Right ventricle myocardium inferior (tissue), 1 donor: ENCODE measurements around the gene TMEM37. TPM values are rescaled to one million over a fixed set of nuclear protein-coding genes. Genes with fewer than 3 reads are reported as not detected.

Experiments used
- ATAC-seq: fragments of 200-7000 bp; cut with Tn5 transposase; one replicate; pipeline ENCODE4 v1.9.1; 2020; ENCODE audit warnings: mild to moderate bottlenecking, moderate library complexity
- DNase-seq: peaks from one replicate; pipeline ENCODE4 v3.0.0; 2021; ENCODE audit errors: missing footprints
- intact Hi-C: fragments of 100-400 bp; cut with DNase I; formaldehyde crosslinking; loops from one replicate; pipeline ENCODE4 v1.11.0; 2022
- total RNA-seq: library from RNA; stranded (reverse); fragmentation: NEBNext Ultra II Directional; extraction: Animal tissue kit (Norgen Biotek cat#: 25700); gene quantifications from one replicate; pipeline ENCODE4 v1.2.1, GENCODE V29; 2021
- donor health status: DM: no; HTN: yes; CAD: no; lungs with severe emphysema.

Gene TMEM37
- total RNA-seq, 1 donor from 2014 or later, result 4.5 TPM

DNA sequence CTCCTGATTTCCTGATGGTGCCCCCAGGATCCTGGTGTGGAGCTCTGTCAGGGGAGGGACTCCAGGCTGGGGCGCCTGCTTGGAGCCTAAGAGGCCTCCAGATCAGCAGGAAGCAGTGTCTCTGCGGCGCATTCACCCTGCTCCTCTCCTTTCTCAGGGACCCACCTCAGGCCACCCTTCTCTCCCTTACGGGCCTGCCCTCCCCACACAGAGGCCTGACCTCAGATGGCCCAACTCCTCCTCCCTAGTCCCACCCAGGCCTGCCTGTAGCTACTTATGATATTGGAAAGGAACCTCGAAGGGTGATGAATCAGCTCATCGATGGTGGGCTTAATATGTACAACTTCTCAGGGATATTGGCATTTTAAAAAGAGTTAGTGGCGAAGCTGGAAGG, 10.6 kb downstream of the TMEM37 start:
- intact Hi-C loops, result no loop called here
- no peak for DNase-seq
- no peak for ATAC-seq

GRCh38 chr2:119442850-119443249, 11.2 kb downstream of the TMEM37 start:
- no peak for DNase-seq
- intact Hi-C loops, result no loop called here
- ATAC-seq, result no peak

DNA sequence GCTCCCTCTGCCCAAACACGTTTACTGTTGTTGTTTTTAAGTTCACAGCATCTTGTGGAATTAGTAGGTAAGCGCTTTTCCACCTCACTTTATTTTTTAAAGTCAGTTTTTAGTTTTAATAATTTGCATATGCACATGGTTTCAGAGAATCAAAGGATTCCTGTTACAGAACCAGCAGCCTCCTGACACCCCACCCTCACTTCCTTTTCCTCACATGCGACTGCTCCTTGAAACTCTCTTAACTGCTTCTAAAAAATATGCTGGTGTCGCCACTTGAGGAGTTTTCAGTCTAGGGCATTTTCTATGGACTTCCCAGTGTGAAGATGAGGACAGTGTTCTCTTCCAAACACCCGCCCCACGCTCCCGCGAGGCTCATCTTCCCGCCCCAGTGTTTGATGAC, 14.4 kb downstream of the TMEM37 start:
- DNase-seq (no peak), ATAC-seq (no peak)
- intact Hi-C loops, result no loop called here

- DNase-seq, result no peak
- intact Hi-C loops, result no loop called here
- ATAC-seq, result no peak
These were observed 16.9 kb downstream of the TMEM37 start for GRCh38 chr2:119448427-119449141.

DNA sequence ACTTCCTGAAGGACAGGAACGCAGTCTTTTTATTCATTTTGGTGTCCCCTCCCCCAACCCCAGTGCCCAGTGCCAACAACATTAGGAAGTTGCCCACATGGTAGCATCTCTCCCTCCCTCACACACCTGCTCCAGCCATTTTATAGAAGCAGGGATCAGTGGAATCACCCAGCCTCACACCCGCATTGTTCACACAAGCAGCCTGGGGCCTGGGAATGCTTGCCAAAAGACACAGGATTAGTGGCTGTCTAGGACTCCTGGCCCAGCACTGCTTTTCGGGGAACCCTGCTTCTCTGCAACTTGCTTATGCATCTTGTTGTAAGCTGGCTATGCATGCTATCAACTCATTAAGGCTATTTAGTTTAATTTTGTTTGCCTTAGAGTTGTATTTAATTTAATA, 17.9 kb downstream of the TMEM37 start:
- DNase-seq (no peak), ATAC-seq (no peak)
- intact Hi-C loops, result no loop called here

GRCh38 chr2:119451336-119452050, 19.8 kb downstream of the TMEM37 start:
- intact Hi-C loops, result no loop called here
- DNase-seq, result no peak
- ATAC-seq, result no peak

GRCh38 chr2:119453972-119454593, 22.4 kb downstream of the TMEM37 start:
- intact Hi-C loops, result no loop called here
- no peak for ATAC-seq

DNA sequence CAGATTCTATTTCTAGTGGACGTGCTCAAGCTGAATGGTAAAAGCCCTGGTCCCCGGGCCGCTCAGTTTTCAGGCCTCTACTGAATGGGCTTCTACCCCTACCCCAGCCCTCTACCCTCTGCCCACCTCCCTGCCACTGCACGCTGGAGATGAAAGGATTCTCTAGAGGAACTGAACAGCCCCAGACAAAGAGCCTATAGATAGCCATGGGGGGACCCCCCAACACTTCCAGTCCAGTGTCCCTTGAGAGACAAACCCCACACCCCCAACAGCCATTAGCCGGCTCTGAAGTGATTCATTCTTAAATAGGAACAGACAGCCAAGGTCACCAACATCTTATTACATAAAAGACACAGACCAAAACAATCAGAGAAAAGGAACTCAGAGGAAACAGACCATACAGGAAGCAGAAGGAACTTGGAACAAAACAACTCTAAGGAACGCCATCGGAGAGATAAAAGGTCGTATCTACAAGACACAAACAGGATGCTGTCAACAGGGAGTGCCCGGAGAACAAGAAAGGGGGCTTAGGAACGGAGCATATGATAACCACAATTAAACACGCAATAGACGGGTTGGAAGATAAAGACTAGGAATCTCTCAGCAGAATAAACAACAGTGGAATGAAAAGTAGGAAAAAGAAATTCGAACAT, 23.5 kb downstream of the TMEM37 start:
- DNase-seq (no peak), ATAC-seq (no peak)
- intact Hi-C loops, result no loop called here

More at GRCh38 chr2:119453972-119454593, 22.4 kb downstream of the TMEM37 start:
- DNase-seq, result no peak

DNA sequence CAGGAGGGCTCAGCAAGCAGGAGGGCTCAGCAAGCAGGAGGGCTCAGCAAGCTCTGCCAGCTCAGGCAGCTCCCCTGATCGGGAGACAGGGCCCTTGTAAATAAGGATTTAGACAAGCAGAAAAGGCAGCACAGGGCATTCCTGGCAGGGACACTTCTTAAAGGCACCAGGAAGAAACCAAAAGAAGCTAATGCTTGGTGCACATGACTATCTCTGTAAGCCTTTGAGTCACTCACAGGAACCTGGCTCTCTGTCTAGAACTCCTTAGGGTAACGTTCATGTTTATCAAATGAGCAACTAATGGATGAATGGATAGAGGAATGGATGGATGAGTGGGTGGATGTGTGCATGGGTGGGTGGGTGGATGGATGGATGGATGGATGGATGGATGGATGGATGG, 28.4 kb downstream of the TMEM37 start:
- no peak for DNase-seq
- ATAC-seq, result no peak
- intact Hi-C loops, result no loop called here

DNA sequence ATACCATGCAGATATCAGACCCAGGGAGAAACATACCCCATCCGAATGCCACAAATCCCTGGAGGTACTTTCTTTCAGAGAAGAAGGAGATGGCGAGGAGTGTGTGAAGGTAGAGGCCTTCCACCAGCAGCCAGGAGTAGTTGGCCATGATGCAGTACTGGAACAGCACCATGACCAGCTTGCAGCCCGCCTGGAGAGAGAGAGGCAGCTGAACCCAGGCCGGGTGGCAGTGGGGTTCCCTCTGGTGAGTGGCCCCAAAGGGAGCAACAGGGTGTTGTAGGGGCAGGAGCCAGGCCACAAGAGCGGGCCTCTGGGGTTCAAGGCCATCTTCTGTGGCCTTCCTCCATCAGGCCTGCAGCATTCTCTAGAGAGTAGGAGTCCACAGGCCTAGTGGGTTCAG, 30.2 kb downstream of the TMEM37 start:
- intact Hi-C loops, result no loop called here
- no peak for DNase-seq
- ATAC-seq, result no peak

GRCh38 chr2:119462574-119462973, 30.9 kb downstream of the TMEM37 start:
- intact Hi-C loops, result no loop called here
- DNase-seq, result no peak

DNA sequence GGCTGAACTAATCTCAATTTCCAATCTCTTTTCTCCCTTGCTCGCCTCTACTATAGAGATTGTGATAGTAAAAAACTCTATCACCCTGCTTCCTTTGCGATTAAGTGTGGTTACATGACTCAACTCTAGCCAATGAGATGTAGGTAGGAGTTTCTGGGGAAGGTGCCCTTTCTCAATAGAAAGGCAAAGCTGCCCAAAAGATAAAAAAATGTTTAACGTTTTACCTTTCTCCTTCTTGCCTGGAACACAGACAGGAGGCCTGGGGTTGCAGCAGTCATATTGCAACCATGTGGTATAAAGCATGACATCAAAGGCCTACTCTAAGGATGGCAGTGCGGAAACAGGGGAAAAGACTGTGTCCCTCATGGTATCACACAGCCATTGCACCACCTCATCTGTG, 31.5 kb downstream of the TMEM37 start:
- ATAC-seq (no peak), DNase-seq (no peak)
- intact Hi-C loops, result no loop called here

More at GRCh38 chr2:119462574-119462973, 30.9 kb downstream of the TMEM37 start:
- ATAC-seq, result no peak

DNA sequence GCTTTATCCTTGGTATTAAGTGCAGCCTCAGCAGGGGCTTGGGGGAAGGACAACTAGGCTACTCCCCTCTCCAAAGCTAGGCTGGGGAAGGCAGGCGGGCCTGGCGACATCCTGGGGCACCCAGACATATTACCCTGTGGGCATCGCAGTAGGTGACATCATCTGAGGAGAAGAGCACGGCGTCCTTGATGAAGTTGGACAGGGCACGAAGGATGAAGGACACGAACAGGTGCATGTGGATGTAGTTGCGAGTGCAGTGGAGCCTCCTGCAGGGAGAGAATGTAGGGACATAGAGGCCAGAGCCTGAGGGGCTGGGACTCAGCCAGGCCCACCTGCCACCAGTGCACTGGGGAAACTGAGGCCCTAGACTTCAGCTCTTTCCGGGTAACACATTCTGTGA, 32.3 kb downstream of the TMEM37 start:
- ATAC-seq (no peak), DNase-seq (no peak)
- intact Hi-C loops, result no loop called here

DNA sequence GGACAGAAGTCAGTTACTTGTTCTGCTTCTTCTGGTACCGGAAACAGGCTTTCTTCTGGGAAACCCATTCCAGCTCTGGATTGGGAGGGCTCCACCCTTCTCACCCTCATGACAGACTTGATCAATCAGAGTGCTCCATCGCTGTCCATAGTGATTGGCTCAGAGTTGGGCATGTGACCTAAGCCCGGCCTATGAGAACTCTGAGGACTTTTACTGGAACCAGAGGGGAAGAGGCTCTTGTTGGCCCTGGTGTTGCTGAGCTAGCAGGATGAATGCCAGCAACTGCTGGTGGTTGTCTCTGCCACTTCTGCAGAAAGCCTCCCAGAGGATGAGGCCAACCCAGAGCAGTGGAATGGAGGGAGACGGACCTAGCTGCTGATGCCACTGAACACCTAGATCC, 33.3 kb downstream of the TMEM37 start:
- intact Hi-C loops, result no loop called here
- ATAC-seq (peak; percentile 72), DNase-seq (no peak)

DNA sequence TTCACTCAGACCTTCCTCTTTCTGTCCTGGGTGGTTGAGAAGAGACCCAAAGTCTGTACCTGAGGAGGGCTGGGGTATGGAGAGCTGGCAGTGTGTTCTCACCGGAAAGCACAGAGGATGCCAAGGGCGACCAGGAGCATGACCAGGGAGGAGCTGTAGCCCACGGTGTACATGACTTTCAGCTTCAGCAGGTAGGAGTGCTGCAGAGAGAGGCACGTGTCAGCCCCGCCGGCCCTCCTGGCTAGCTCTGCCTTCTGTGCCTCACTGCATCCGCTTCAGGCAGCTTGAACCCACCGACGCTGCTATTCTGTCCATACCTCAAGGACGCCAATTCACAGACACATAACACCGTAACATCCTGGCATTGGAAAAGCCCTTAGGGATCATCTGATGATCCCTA, 34.0 kb downstream of the TMEM37 start:
- no peak for DNase-seq

GRCh38 chr2:119466373-119466772, 34.7 kb downstream of the TMEM37 start:
- DNase-seq (no peak), ATAC-seq (no peak)
- intact Hi-C loops, result no loop called here

More for the DNA sequence above, 34.0 kb downstream of the TMEM37 start:
- intact Hi-C loops, result no loop called here
- ATAC-seq, result no peak

DNA sequence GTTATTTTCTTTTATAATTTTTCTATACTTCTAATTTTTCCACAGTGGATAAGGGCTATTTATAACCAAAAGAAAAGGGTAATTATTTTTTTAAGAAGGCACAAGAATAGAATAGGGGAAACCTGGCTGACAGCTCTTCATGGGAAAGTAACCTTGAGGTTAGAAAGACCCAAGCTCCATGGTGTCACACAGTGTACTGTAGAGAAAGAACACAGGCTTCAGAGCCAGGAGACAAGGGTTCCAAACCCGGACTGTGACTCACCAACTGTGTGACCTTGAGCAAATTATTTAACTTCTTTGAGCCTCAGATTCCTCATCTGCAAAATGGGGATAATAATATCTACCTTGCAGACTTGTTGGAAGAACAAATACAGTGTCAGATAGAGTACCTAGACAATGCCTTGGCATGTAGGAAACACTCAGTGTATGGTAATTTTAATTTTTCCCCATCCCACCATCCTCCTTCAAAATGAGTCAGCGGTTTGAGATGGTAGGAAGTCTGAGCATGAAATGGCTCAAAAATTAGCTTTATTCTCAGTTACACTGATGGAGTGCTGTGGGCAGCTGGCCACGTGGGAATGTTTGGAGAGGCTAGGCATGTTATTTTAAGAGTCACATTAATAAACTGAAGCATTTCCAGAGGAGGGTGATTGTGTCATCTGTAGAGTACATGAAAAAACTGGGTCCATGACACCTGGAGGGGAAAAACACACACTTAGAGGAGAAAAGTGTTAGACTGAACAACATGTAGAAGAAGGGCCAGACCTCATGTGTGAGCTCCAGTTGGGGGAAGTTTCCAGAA, 36.7 kb downstream of the TMEM37 start:
- intact Hi-C loops, result no loop called here
- no peak for DNase-seq

GRCh38 chr2:119469131-119469530, 37.5 kb downstream of the TMEM37 start:
- no peak for DNase-seq
- no peak for ATAC-seq
- intact Hi-C loops, result no loop called here

More for the DNA sequence above, 36.7 kb downstream of the TMEM37 start:
- ATAC-seq, result no peak
